ENCODE results near the gene KSR2.
A peak's percentile ranks its signal among the peaks of the same experiment; 100 is the strongest.
"Not testable (repeated sequence)": the region's sequence is repeated elsewhere in the genome, so short reads cannot be mapped to it uniquely, and the experiment has no call there.

The KSR2 gene

DNA sequence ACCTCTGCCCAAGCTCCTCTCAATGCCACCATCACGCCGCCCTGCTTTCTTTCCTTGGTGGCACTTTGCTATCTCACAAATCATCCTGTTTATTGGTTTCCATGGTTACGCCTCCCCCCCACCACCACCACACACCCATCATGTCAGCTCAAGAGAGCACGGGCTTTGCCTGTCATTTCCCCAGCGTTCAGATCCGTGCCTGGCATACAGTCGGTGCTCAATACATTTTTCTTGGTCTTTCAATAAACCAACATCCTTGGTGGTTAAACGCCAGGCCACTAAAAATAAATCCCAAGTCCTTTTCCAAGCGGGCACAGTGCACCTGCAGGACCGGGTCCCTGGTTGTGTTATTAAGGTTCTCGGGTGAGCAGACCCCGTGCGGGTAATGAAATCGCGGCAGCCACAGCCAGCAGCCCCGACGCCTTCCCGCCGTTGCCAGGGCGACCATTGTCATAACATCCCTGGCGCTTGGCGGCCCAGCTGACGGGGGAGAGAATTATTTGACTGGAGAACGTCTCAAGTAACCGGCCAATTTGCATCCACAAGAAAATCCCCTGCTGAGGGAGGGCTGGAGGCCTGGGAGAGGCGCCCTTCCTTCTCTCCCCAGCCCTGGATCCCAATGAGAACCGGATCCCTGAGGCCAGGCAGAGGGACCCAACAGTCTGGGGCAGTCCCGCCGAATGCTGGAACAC is 92.9 kb downstream of the KSR2 start:
- Histone ChIP-seq H3K4me3 (ENCODE audit: extremely low read depth, insufficient read depth, low read length, poor library complexity, severe bottlenecking) (no peak overlapping the region), H3K27ac (ENCODE audit: low read depth, low read length, severe bottlenecking) (peak overlapping the region; percentile 81), H3K9me3 (ENCODE audit: control insufficient read depth, low read length) (no peaks in the 10 kb centered on the region), H3K4me1 (ENCODE audit: control insufficient read depth, insufficient read depth, low read length, poor library complexity, severe bottlenecking) (no peaks in the 10 kb centered on the region), H3K36me3 (ENCODE audit: control insufficient read depth, insufficient read depth, low read length) (no peaks in the 10 kb centered on the region)
- WGBS, 2 experiments (ENCODE audit: insufficient coverage in 2 of 2): 10 to 22% methylated on average over 20 of the region's 29 CpGs

DNA sequence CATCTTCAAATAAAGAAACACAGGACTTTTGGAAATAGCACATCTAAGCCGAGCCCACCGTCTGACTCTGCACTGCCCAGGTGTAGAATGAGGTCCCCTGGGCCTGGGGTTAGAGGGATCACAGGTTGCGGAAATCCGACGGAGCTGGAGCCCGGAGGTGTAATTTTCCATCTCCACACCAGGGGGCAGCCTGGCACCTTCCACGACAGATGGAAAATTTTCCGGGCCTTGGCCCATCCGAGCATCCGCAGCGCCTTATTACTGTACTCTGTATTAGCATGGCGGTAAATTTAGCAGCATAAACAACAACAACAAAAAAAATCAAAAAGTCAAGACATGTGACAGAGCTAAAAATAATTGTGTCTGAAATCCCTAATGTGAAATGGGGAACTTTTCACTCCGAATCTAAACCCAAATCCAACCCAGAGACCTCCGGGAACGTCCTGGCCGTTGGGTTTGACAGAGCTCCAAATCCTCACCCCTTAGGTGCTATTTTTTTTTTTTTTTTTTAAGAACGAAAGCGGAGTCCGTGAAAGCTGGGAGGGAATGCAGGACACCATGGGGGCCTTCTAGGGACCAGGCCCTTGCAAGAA is 93.9 kb downstream of the KSR2 start:
- H3K4me3 ChIP-seq (ENCODE audit: extremely low read depth, insufficient read depth, low read length, poor library complexity, severe bottlenecking): no peak overlapping the region
- H3K36me3 ChIP-seq (ENCODE audit: control insufficient read depth, insufficient read depth, low read length): no peaks in the 10 kb centered on the region
- WGBS, 2 experiments (ENCODE audit: insufficient coverage in 2 of 2): 45 to 65% methylated on average over 3 to 13 of the region's 19 CpGs
- H3K27ac ChIP-seq (ENCODE audit: low read depth, low read length, severe bottlenecking): peak overlapping the region; percentile 81
- no peaks in the 10 kb centered on the region for H3K4me1 ChIP-seq (ENCODE audit: control insufficient read depth, insufficient read depth, low read length, poor library complexity, severe bottlenecking)
- no peaks in the 10 kb centered on the region for H3K9me3 ChIP-seq (ENCODE audit: control insufficient read depth, low read length)

DNA sequence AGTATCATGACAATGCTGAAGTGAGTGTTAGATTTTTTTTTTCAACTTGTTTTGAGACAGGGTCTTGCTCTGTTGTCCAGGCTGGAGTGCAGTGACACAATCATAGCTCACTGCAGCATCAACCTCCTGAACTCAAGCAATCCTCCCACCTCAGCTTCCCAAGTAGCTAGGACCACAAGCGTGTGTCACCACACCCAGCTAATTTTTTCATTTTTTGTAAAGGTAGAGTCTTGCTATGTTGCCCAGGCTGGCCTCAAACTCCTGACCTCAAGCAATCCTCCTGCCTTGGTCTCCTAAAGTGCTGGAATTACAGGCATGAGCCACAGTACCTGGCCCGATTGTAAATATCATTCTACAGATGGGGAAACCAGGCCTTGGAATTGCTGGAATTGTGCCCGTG is 94.6 kb downstream of the KSR2 start:
- not testable (repeated sequence) for H3K4me1 ChIP-seq (ENCODE audit: control insufficient read depth, insufficient read depth, low read length, poor library complexity, severe bottlenecking); H3K4me3 ChIP-seq (ENCODE audit: extremely low read depth, insufficient read depth, low read length, poor library complexity, severe bottlenecking); H3K9me3 ChIP-seq (ENCODE audit: control insufficient read depth, low read length); H3K27ac ChIP-seq (ENCODE audit: low read depth, low read length, severe bottlenecking); H3K36me3 ChIP-seq (ENCODE audit: control insufficient read depth, insufficient read depth, low read length)
- WGBS, 2 experiments (ENCODE audit: insufficient coverage in 2 of 2): 82 to 90% methylated on average over 2 of the region's 3 CpGs

DNA sequence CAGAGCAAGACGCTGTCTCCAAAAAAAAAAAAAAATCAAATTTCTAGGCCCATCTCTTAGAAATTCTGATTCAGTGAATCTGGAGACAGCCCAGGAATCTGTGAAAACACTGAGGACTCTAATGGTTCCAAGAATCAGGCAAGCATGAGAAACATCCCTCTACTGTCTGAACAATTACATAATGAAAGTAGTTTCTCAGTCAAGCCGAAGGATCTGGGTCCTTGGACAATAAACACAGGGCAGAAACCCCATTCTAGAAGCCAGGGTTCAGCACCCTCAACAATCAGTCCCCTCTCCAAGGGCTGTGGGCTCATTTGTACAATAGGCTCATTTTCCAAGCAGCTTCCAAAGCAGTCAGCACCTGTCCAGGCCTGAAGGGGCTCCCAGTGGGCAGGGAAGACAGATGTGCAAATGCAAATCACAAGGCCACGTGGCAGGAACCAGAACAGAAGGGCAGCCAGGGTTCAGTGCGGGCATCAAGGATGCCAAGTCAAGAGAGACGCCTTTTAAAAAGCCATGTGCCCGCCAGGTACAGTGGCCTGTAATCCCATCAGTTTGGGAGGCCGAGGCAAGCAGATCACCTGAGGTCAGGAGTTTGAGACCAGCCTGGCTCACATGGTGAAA is 96.1 kb downstream of the KSR2 start:
- Histone ChIP-seq H3K4me3 (ENCODE audit: extremely low read depth, insufficient read depth, low read length, poor library complexity, severe bottlenecking) (no peak overlapping the region), H3K36me3 (ENCODE audit: control insufficient read depth, insufficient read depth, low read length) (no peaks in the 10 kb centered on the region), H3K27ac (ENCODE audit: low read depth, low read length, severe bottlenecking) (no peak overlapping the region), H3K9me3 (ENCODE audit: control insufficient read depth, low read length) (peaks cover 1% of the 10 kb centered on the region), H3K4me1 (ENCODE audit: control insufficient read depth, insufficient read depth, low read length, poor library complexity, severe bottlenecking) (no peaks in the 10 kb centered on the region)
- WGBS, 2 experiments (ENCODE audit: insufficient coverage in 2 of 2): 76 to 83% methylated on average over 6 to 7 of the region's 7 CpGs

DNA sequence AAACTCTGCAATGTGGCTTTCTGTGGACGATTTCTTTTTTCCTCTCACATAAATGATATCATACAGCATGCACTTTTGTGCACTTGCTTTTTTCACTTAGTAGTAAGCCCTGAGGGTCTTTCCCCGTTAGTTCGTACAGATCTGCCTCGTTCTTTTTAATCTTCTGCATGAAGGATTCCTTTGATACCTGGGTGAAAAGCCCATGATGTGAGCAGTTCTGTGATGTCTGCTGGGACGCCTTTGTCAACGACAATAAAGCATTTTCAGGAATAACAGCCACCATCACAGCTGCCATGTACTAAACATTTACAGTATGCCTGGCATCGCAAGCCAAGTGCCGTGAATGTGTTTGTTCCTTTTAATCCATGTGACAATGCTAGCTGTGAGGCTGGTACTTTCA is 99.2 kb downstream of the KSR2 start:
- H3K4me1 ChIP-seq (ENCODE audit: control insufficient read depth, insufficient read depth, low read length, poor library complexity, severe bottlenecking): no peaks in the 10 kb centered on the region
- H3K27ac ChIP-seq (ENCODE audit: low read depth, low read length, severe bottlenecking): no peak overlapping the region
- H3K36me3 ChIP-seq (ENCODE audit: control insufficient read depth, insufficient read depth, low read length): no peaks in the 10 kb centered on the region
- peaks cover 5% of the 10 kb centered on the region for H3K9me3 ChIP-seq (ENCODE audit: control insufficient read depth, low read length)
- no peak overlapping the region for H3K4me3 ChIP-seq (ENCODE audit: extremely low read depth, insufficient read depth, low read length, poor library complexity, severe bottlenecking)
- 92 to 93% methylated on average over 6 to 7 of the region's 8 CpGs for WGBS, 2 experiments (ENCODE audit: insufficient coverage in 2 of 2)

DNA sequence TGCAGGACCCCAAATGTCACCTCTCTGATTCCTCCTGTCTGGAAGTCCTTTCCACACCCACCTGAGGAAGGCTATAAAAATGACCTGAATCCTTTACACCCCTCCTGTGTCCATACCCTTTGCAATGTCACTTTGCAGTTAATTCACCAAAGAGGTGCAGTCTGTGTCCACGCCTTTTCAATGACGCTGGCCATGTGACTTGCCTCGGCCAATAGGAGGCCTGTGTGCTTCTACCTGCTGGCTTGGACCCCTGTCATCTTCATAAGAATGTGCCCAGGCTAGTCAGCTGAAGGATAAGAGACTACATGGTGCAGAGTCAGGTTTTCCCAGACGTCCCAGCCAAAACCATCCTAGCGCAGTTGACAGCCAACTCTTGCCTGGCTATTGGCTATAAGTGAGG is 101.4 kb downstream of the KSR2 start:
- 63 to 98% methylated on average over 3 to 4 of the region's 5 CpGs for WGBS, 2 experiments (ENCODE audit: insufficient coverage in 2 of 2)
- H3K9me3 ChIP-seq (ENCODE audit: control insufficient read depth, low read length): peaks cover 5% of the 10 kb centered on the region

DNA sequence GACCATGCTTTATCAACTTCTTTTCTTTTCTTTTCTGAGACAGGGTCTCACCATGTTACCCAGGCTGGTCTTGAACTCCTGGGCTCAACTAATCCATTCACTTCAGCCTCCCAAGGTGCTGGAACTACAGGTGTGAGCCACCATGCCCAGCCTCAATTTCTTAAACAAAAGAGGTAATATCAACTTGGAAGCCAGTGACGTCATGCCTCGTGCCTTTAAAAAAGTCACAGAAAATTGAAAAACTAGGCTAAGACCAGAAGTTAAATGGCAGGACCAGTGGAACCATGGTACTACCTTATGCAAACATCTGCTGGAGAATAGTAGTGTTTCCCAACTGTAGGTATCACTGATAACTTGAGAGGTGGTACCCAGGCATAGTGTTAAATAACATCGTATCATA is 103.3 kb downstream of the KSR2 start:
- Histone ChIP-seq H3K36me3 (ENCODE audit: control insufficient read depth, insufficient read depth, low read length) (no peaks in the 10 kb centered on the region), H3K4me1 (ENCODE audit: control insufficient read depth, insufficient read depth, low read length, poor library complexity, severe bottlenecking) (no peaks in the 10 kb centered on the region), H3K27ac (ENCODE audit: low read depth, low read length, severe bottlenecking) (no peak overlapping the region), H3K9me3 (ENCODE audit: control insufficient read depth, low read length) (peaks cover 5% of the 10 kb centered on the region), H3K4me3 (ENCODE audit: extremely low read depth, insufficient read depth, low read length, poor library complexity, severe bottlenecking) (no peak overlapping the region)
- 75 to 87% methylated on average over 2 of the region's 3 CpGs for WGBS, 2 experiments (ENCODE audit: insufficient coverage in 2 of 2)

More for the DNA sequence above, 101.4 kb downstream of the KSR2 start:
- Histone ChIP-seq H3K4me3 (ENCODE audit: extremely low read depth, insufficient read depth, low read length, poor library complexity, severe bottlenecking) (no peak overlapping the region), H3K4me1 (ENCODE audit: control insufficient read depth, insufficient read depth, low read length, poor library complexity, severe bottlenecking) (no peaks in the 10 kb centered on the region), H3K27ac (ENCODE audit: low read depth, low read length, severe bottlenecking) (no peak overlapping the region), H3K36me3 (ENCODE audit: control insufficient read depth, insufficient read depth, low read length) (no peaks in the 10 kb centered on the region)

DNA sequence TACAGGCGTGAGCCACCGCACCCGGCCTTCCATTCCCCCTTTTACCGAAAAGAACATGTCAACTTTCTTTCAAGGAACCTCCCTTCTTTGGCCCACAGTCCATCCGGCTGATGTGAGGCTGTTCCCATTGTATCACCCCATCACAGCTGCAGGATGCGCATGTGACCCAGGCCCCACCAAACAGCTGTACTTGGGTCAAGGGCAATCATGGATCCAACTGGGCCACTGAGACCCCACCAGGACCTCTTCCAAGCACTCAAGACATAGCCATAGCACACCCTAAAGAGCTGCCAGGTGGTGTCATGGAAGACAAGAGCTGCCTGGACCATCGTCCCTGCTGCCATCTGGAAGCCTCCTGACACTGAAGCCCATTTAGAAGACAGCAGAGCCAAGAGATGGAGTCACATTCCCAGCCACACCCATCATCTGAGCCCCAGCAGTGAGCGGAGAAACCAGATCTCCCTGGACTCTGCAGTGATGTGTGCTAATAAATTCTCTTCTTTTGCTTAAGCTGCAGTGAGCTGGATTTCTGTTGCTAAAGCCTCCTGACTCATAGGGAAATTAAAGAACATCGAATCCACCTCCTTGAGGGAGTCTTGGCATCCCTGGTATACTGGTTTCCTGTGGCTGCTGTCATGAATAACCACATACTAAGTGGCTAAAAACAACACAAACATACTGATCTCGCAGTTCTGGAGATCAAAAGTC is 105.6 kb downstream of the KSR2 start:
- WGBS, 2 experiments (ENCODE audit: insufficient coverage in 2 of 2): 81 to 91% methylated on average over 8 to 10 of the region's 10 CpGs
- no peaks in the 10 kb centered on the region for H3K4me1 ChIP-seq (ENCODE audit: control insufficient read depth, insufficient read depth, low read length, poor library complexity, severe bottlenecking)
- H3K9me3 ChIP-seq (ENCODE audit: control insufficient read depth, low read length): peaks cover 5% of the 10 kb centered on the region
- H3K27ac ChIP-seq (ENCODE audit: low read depth, low read length, severe bottlenecking): no peak overlapping the region
- H3K4me3 ChIP-seq (ENCODE audit: extremely low read depth, insufficient read depth, low read length, poor library complexity, severe bottlenecking): no peak overlapping the region
- H3K36me3 ChIP-seq (ENCODE audit: control insufficient read depth, insufficient read depth, low read length): no peaks in the 10 kb centered on the region

DNA sequence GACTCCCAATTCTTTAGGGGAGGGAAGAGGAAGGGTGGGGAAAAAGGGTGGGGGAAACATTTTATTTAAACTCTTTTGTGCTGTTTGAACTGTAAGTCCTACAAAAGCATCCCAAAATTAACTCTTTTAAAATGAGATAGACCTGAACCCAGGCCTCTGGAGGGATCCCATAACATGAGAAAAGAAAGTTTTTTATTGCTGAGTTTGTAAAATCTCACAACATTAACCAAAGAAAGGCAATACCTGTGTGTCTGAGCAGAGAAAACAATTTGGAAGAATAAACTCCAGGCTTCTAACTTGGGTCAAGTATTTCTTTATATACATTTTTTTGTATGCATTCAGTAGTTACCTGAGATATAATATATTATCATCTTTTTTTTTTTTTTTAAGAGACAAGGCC is 107.1 kb downstream of the KSR2 start:
- Histone ChIP-seq H3K4me3 (ENCODE audit: extremely low read depth, insufficient read depth, low read length, poor library complexity, severe bottlenecking) (no peak overlapping the region), H3K27ac (ENCODE audit: low read depth, low read length, severe bottlenecking) (no peak overlapping the region), H3K9me3 (ENCODE audit: control insufficient read depth, low read length) (no peaks in the 10 kb centered on the region), H3K36me3 (ENCODE audit: control insufficient read depth, insufficient read depth, low read length) (no peaks in the 10 kb centered on the region), H3K4me1 (ENCODE audit: control insufficient read depth, insufficient read depth, low read length, poor library complexity, severe bottlenecking) (no peaks in the 10 kb centered on the region)

DNA sequence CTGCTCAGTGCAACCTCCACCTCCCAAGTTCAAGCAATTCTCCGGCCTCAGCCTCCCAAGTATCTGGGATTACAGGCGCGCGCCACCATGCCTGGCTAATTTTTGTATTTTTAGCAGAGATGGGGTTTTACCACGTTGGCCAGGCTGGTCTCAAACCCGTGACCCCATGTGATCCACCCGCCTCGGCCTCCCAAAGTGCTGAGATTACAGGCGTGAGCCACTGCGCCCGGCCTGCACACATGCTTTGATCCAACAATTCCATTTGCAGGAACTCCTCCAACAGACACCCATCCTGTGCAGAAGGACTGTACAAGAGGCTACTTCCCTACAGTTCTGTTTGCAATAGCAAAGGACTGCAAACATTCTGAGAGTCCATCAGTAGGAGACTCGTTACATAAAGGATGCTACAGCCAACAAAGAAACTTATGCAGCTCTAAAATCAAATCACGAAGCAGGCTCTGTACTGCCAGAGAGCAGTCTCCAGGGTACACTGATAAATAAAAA is 108.0 kb downstream of the KSR2 start:
- H3K36me3 ChIP-seq (ENCODE audit: control insufficient read depth, insufficient read depth, low read length); H3K4me3 ChIP-seq (ENCODE audit: extremely low read depth, insufficient read depth, low read length, poor library complexity, severe bottlenecking); H3K9me3 ChIP-seq (ENCODE audit: control insufficient read depth, low read length); H3K4me1 ChIP-seq (ENCODE audit: control insufficient read depth, insufficient read depth, low read length, poor library complexity, severe bottlenecking); H3K27ac ChIP-seq (ENCODE audit: low read depth, low read length, severe bottlenecking): not testable (repeated sequence)
- 90 to 92% methylated on average over 10 to 11 of the region's 13 CpGs for WGBS, 2 experiments (ENCODE audit: insufficient coverage in 2 of 2)
